Stomach (tissue), 4 donors: Measurements from ENCODE around the gene LYPD6B.

Experiments used
- CTCF ChIP-seq, 7 experiments: fragments of 450-650 bp in 4 of 7; fragments of 200-600 bp in 3 of 7; sonication (generic) in 3 of 7; IDR thresholded peaks; one replicate each; pipeline ENCODE4 v1.5.1; 2016 to 2019; ENCODE audit warnings: antibody characterized with exemption in 7 of 7, control low read depth in 2 of 7, mild to moderate bottlenecking in 1 of 7
- POLR2A ChIP-seq, 4 donors: fragments of 450-650 bp; IDR thresholded peaks; one replicate each; pipeline ENCODE4 v1.6.1; 2016; ENCODE audit warnings: antibody characterized with exemption in 4 of 4, control low read depth in 2 of 4, mild to moderate bottlenecking in 1 of 4, moderate library complexity in 1 of 4
- POLR2AphosphoS5 ChIP-seq, 3 donors: sonication (generic); formaldehyde crosslinking; IDR thresholded peaks; one replicate each; pipeline ENCODE4 v1.6.1; 2016; ENCODE audit warnings: antibody characterized with exemption in 3 of 3

- no peak for TF ChIP-seq CTCF (IDR thresholded peaks at IDR 0.05)
- no peak for TF ChIP-seq POLR2A (IDR thresholded peaks at IDR 0.05)
- TF ChIP-seq POLR2AphosphoS5 (IDR thresholded peaks at IDR 0.05) = no peak
These were observed 108.4 kb downstream of the LYPD6B start for GRCh38 chr2:149146876-149147275.
